SK-N-SH (cell line): ENCODE results near the gene SH3GL2. TPM values are rescaled to one million over a fixed set of nuclear protein-coding genes. Genes with fewer than 3 reads are reported as not detected.

Experiments used
- CTCF ChIA-PET: fragments of 300-600, 350-600 bp; formaldehyde crosslinking; extraction: SDS; loops from one replicate; lab custom pipeline; 2021; lab: Yijun Ruan, JAX
- POLR2A ChIA-PET: fragments of 350-600 bp; sonication (Branson Sonifier 250); formaldehyde crosslinking; extraction: SDS; loops from one replicate; lab custom pipeline; 2020; ENCODE audit warnings: antibody characterized with exemption, inconsistent platforms; lab: Yijun Ruan, JAX
- DNase-seq: peaks from one replicate; pipeline ENCODE4 v3.0.0; 2012
- H2AFZ ChIP-seq: fragments of 200-600 bp; sonication (generic); 2 replicates; pipeline ENCODE4 v1.8.1; 2016; ENCODE audit warnings: antibody characterized with exemption, mild to moderate bottlenecking, low read depth
- H3F3A ChIP-seq: fragments of 200-600 bp; sonication (generic); replicated peaks from 2 replicates; pipeline ENCODE3; 2016; ENCODE audit warnings: antibody characterized with exemption, mild to moderate bottlenecking; ENCODE audit not compliant: insufficient read depth
- H3K27ac ChIP-seq, 2 experiments: fragments of 200-500 bp in 1 of 2; fragments of 200-600 bp in 1 of 2; sonication (Bioruptor generic) in 1 of 2; sonication (generic), shearing (Covaris generic) in 1 of 2; 2 replicates each; pipeline versions ENCODE4 v1.5.1 to v1.6.1; 2014 to 2016; ENCODE audit warnings: low read depth in 2 of 2, inconsistent platforms in 1 of 2, low read length in 1 of 2, mild to moderate bottlenecking in 1 of 2, mixed read lengths in 1 of 2
- H3K27me3 ChIP-seq: fragments of 200-600 bp; sonication (generic), shearing (Covaris generic); 2 replicates; pipeline ENCODE4 v1.6.1; 2016; ENCODE audit warnings: mixed run types; ENCODE audit not compliant: insufficient read depth
- H3K36me3 ChIP-seq, 2 experiments: fragments of 200-500 bp in 1 of 2; fragments of 200-600 bp in 1 of 2; sonication (Bioruptor generic) in 1 of 2; sonication (generic) in 1 of 2; replicated peaks in 1 of 2; 2 replicates each; pipeline versions ENCODE3 to v1.5.1; 2014 to 2016; ENCODE audit warnings: low read length in 1 of 2, mild to moderate bottlenecking in 1 of 2; ENCODE audit not compliant: insufficient read depth in 2 of 2, control insufficient read depth in 1 of 2
- H3K4me1 ChIP-seq, 2 experiments: fragments of 200-500 bp in 1 of 2; fragments of 200-600 bp in 1 of 2; sonication (Bioruptor generic) in 1 of 2; sonication (generic), shearing (Covaris generic) in 1 of 2; 2 replicates each; pipeline versions ENCODE4 v1.5.1 to v1.6.1; 2014 to 2016; ENCODE audit warnings: low read depth in 1 of 2, low read length in 1 of 2, mixed run types in 1 of 2; ENCODE audit not compliant: insufficient read depth in 2 of 2, control insufficient read depth in 1 of 2
- H3K4me2 ChIP-seq: fragments of 200-600 bp; sonication (generic), shearing (Covaris generic); 2 replicates; pipeline ENCODE4 v1.6.1; 2017; ENCODE audit warnings: mixed run types
- H3K4me3 ChIP-seq, 2 experiments: fragments of 200-500 bp in 1 of 2; fragments of 200-600 bp in 1 of 2; sonication (Bioruptor generic) in 1 of 2; sonication (generic), shearing (Covaris generic) in 1 of 2; 2 replicates each; pipeline versions ENCODE4 v1.5.1 to v1.8.1; 2014 to 2016; ENCODE audit warnings: low read depth in 2 of 2, inconsistent platforms in 1 of 2, low read length in 1 of 2, mild to moderate bottlenecking in 1 of 2, mixed read lengths in 1 of 2, moderate library complexity in 1 of 2
- H3K79me2 ChIP-seq: fragments of 200-600 bp; sonication (generic); 2 replicates; pipeline ENCODE4 v1.8.1; 2017; ENCODE audit warnings: mild to moderate bottlenecking; ENCODE audit not compliant: insufficient read depth
- H3K9ac ChIP-seq: fragments of 200-600 bp; sonication (generic); 2 replicates; pipeline ENCODE4 v1.6.1; 2017; ENCODE audit warnings: mixed run types
- H3K9me2 ChIP-seq: fragments of 200-600 bp; sonication (generic); 2 replicates; pipeline ENCODE4 v1.6.1; 2017; ENCODE audit warnings: mixed run types
- H3K9me3 ChIP-seq: fragments of 200-600 bp; sonication (generic); 2 replicates; pipeline ENCODE4 v1.6.1; 2017; ENCODE audit warnings: mixed run types, mild to moderate bottlenecking, moderate library complexity
- H4K20me1 ChIP-seq: fragments of 200-600 bp; sonication (generic); 2 replicates; pipeline ENCODE4 v1.6.1; 2017; ENCODE audit warnings: mild to moderate bottlenecking, mixed run types; ENCODE audit not compliant: insufficient read depth
- CTCF ChIP-seq: fragments of 200-600 bp; sonication (generic); IDR thresholded peaks from 2 replicates; pipeline ENCODE4 v1.6.1; 2017; ENCODE audit warnings: antibody characterized with exemption, mild to moderate bottlenecking, moderate library complexity
- EZH2phosphoT487 ChIP-seq: fragments of 200-600 bp; sonication (generic); IDR thresholded peaks from 2 replicates; pipeline ENCODE4 v1.6.1; 2017; ENCODE audit warnings: low read depth, mixed run types, mild to moderate bottlenecking, antibody characterized with exemption, moderate library complexity, borderline replicate concordance
- FOSL2 ChIP-seq: IDR thresholded peaks from 2 replicates; pipeline ENCODE4 v1.4.0; 2012; ENCODE audit warnings: low read depth, mild to moderate bottlenecking, moderate library complexity, borderline replicate concordance
- FOXJ3 ChIP-seq: sonication (generic); formaldehyde crosslinking; IDR thresholded peaks from 2 replicates; pipeline ENCODE4 v1.5.1; 2020; ENCODE audit warnings: mild to moderate bottlenecking, missing genetic modification reagents
- GATA2 ChIP-seq: sonication (generic); formaldehyde crosslinking; IDR thresholded peaks from 2 replicates; pipeline ENCODE4 v1.5.0; 2020; ENCODE audit warnings: mild to moderate bottlenecking, missing genetic modification reagents
- IRF3 ChIP-seq: fragments of 150-350 bp; IDR thresholded peaks from 2 replicates; pipeline ENCODE4 v1.6.1; 2016; ENCODE audit warnings: mild to moderate bottlenecking, low read depth, low read length
- MEF2A ChIP-seq: IDR thresholded peaks from 2 replicates; pipeline ENCODE4 v1.4.0; 2012; ENCODE audit warnings: low read depth, borderline replicate concordance
- MXI1 ChIP-seq: IDR thresholded peaks from 2 replicates; pipeline ENCODE4 v1.6.1; 2012; ENCODE audit warnings: mild to moderate bottlenecking, low read depth, low read length, improper control_type of control experiment
- NFIC ChIP-seq: IDR thresholded peaks from 2 replicates; pipeline ENCODE4 v1.4.0; 2012; ENCODE audit warnings: borderline replicate concordance
- PBX3 ChIP-seq: IDR thresholded peaks from 2 replicates; pipeline ENCODE4; 2012
- RAD21 ChIP-seq: IDR thresholded peaks from 2 replicates; pipeline ENCODE4 v1.6.1; 2012; ENCODE audit warnings: mild to moderate bottlenecking, low read length
- REST ChIP-seq: IDR thresholded peaks from 2 replicates; pipeline ENCODE4 v1.6.1; 2012; ENCODE audit warnings: mild to moderate bottlenecking, low read depth, low read length, moderate library complexity
- RXRA ChIP-seq: IDR thresholded peaks from 2 replicates; pipeline ENCODE4 v1.4.0; 2012; ENCODE audit warnings: low read depth, mild to moderate bottlenecking, borderline replicate concordance
- SIN3A ChIP-seq: IDR thresholded peaks from 2 replicates; pipeline ENCODE4 v1.6.1; 2012; ENCODE audit warnings: low read depth, mild to moderate bottlenecking, low read length, moderate library complexity, borderline replicate concordance
- TAF1 ChIP-seq: IDR thresholded peaks from 2 replicates; pipeline ENCODE4 v1.6.1; 2012; ENCODE audit warnings: low read depth, mild to moderate bottlenecking, low read length, moderate library complexity, borderline replicate concordance
- TCF12 ChIP-seq: IDR thresholded peaks from 2 replicates; pipeline ENCODE4 v1.4.0; 2012
- TEAD4 ChIP-seq: IDR thresholded peaks from 2 replicates; pipeline ENCODE4 v1.4.0; 2012; ENCODE audit warnings: mild to moderate bottlenecking, borderline replicate concordance; ENCODE audit not compliant: insufficient read depth
- USF1 ChIP-seq: IDR thresholded peaks from 2 replicates; pipeline ENCODE4 v1.4.0; 2012; ENCODE audit warnings: low read depth, borderline replicate concordance
- WGBS: methylation state at CpG from one replicate; pipeline ENCODE4 v1.1.6; 2017; ENCODE audit warnings: low lambda C conversion rate; 5-methylcytosine and 5-hydroxymethylcytosine counted together
- polyA plus RNA-seq, 3 experiments: library from polyadenylated mRNA; depleted of rRNA; stranded (reverse); fragments of >200 nt; gene quantifications; 2 replicates each; pipeline ENCODE4 v1.2.3, GENCODE V29; 2012

SH3GL2 gene
- polyA plus RNA-seq, 1 of the 3 experiments (the other 2 are of a cell fraction), result 0.05 TPM

GRCh38 chr9:17839776-17840175 lies 260.9 kb downstream of the SH3GL2 start:
- WGBS, result 10% methylated on average over 5 of the region's 5 CpGs
- no peak for DNase-seq
- no peak overlapping the region for H3K4me3 ChIP-seq
- ChIA-PET CTCF (interaction anchor here (2.2 kb wide), 1 partner anchor 29 kb away, joined by 9 read pairs; no protein-coding TSS in a partner anchor), POLR2A (no interaction called here)
- no peaks in the 10 kb centered on the region for H3K36me3 ChIP-seq
- H3K27ac ChIP-seq, result no peak overlapping the region
- no peaks in the 10 kb centered on the region for H3K9me3 ChIP-seq
- H3K9ac ChIP-seq, result no peak overlapping the region
- no peak overlapping the region for H3K4me2 ChIP-seq
- H3K9me2 ChIP-seq, result no peaks in the 10 kb centered on the region
- no peaks in the 10 kb centered on the region for H3F3A ChIP-seq
- no peak overlapping the region for H2AFZ ChIP-seq
- no peaks in the 10 kb centered on the region for H3K79me2 ChIP-seq
- no peak for TF ChIP-seq MXI1
- no peak for TF ChIP-seq NFIC
- TF ChIP-seq REST, result no peak
- TF ChIP-seq EZH2phosphoT487, result no peak
- no peak for TF ChIP-seq CTCF
- TF ChIP-seq TCF12, result no peak
- TF ChIP-seq TEAD4, result no peak
- no peak for TF ChIP-seq USF1
- no peak for TF ChIP-seq MEF2A
- TF ChIP-seq RAD21, result no peak
- no peak for TF ChIP-seq FOSL2
- TF ChIP-seq PBX3, result no peak
- TF ChIP-seq RXRA, result no peak
- TF ChIP-seq TAF1, result no peak
- no peak for TF ChIP-seq SIN3A
- TF ChIP-seq FOXJ3 (CRISPR knock-in tag), result no peak
- TF ChIP-seq GATA2, result no peak
- no peak for TF ChIP-seq IRF3
- no peaks in the 10 kb centered on the region for H4K20me1 ChIP-seq
- no peaks in the 10 kb centered on the region for H3K4me1 ChIP-seq
- no peaks in the 10 kb centered on the region for H3K27me3 ChIP-seq
